Globus pallidus (tissue), 1 donor: ENCODE results near the gene FRS3.
A peak's percentile ranks its signal among the peaks of the same experiment; 100 is the strongest.
"Not testable (repeated sequence)": the region's sequence is repeated elsewhere in the genome, so short reads cannot be mapped to it uniquely, and the experiment has no call there.

Source experiments
- DNase-seq: peaks from one replicate; pipeline ENCODE4 v3.0.0-alpha.2; 2015; ENCODE audit warnings: low spot score

The FRS3 gene, protein sequence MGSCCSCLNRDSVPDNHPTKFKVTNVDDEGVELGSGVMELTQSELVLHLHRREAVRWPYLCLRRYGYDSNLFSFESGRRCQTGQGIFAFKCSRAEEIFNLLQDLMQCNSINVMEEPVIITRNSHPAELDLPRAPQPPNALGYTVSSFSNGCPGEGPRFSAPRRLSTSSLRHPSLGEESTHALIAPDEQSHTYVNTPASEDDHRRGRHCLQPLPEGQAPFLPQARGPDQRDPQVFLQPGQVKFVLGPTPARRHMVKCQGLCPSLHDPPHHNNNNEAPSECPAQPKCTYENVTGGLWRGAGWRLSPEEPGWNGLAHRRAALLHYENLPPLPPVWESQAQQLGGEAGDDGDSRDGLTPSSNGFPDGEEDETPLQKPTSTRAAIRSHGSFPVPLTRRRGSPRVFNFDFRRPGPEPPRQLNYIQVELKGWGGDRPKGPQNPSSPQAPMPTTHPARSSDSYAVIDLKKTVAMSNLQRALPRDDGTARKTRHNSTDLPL

DNA sequence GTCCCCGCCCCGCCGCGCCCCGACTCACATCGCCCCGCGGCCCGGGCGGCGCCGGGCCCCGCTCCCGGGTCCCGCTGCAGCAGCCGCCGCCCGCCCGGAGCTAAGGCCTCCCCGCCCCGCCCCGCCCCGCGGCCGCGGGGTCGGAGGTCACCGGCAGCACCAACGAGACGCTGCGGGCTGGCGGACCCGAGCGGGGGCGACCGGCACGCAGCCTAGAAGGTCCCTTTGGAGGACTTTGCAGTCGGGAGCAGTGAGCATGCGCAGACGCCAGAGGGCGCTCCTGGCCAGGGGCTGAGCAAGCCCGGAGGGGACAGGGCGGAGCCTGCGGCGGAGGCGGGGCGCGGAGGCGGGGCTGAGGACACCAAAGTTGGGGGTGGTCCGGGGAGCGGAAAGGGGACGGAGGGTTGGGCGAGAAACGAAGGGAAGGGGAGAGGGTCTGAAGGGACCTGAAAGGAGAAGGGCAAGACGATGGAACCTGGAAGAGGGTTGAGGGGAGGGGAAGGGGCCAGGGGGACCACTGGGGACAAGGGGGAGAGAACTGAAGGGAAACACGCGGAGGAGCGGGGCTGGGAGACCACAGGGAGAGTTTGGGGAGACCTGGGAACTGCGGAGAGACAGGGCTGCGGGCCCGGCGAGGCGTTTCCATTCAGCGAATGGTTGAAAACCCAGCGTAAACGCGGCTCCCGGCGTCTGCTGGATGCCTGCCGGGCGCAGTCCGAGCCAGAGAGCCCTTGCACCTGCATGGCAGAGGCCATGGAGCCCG is at the start of gene FRS3:
Gene FRS3, minus strand, starts transcription at position 113 of the 763 bp plus-strand sequence. CDS start 2,913 bp downstream, outside the sequence.
- DNase-seq, result peak; percentile 98

DNA sequence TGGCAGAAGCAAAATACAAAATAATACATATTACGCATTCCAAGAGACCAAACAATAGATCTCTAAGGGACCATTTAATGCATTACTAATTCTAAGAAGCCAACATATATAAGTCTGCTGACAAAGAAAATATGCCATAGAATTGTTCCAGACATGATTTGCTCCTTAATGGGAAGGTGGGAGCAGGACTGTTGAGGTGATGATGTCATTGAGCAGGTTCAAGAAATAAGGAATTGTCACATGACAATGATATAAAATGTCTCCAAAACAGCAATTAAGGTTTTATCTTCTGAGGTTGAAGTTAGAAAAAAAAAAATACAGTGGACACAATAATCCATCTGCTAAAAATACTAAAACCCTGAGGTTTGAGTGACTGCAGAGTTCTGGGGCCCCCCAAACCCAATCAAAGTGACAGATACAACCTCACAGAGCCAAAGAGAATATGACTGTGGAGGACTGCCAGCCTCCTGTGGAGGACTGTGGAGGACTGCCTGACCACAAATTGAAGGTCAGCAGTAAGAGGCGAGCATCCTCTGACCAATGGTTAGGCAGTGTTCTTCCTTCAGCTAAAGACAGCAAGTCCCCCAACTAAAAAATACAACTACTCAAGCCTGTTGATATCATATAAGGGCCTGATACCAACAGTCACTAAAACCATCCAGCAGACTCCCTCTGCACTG is 46.8 kb upstream of the FRS3 start:
- no peak for DNase-seq

DNA sequence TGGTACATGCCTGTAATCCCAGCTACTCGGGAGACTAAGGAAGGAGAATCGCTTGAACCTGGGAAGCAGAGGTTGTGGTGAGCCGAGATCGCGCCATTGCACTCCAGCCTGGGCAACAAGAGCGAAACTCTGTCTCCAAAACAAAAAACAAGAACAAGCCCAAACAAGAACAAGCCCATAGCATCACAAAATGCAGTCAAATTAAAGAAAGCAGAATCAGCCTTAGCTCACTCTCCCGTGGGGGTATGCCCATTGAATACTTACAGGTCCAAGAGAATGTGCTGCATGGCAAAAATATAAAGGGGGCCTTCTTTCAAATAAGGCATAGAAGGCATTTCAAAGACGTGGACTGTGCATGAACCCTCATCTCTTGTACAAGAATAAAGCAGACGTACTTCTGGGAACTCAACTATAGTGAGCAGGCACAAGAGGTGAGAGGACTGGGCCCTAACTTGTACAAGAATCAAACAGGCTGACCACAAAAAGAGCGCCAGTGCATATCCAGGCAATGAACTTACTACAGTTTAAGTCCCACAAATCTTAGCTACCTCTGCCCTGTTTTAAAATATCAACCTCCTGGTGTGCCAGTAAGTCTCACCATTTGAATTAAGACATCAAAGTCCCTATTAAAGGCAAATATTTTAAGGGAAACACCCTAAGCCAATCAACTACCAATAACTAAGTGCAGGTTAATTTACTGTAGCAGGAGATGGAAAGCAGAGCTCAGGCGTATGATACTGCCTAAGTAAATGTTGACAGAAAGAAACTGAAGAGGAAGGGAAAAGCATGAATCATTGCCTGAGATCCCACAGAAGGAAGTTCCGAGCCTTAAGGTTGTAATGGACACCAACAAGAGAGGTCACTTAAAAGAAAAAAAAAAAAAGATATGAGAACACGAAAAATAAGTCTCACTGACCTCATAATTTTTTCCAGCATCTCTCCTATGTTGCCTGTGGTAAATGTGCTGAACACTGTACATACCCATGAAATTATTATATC is 45.2 kb upstream of the FRS3 start:
- no peak for DNase-seq

DNA sequence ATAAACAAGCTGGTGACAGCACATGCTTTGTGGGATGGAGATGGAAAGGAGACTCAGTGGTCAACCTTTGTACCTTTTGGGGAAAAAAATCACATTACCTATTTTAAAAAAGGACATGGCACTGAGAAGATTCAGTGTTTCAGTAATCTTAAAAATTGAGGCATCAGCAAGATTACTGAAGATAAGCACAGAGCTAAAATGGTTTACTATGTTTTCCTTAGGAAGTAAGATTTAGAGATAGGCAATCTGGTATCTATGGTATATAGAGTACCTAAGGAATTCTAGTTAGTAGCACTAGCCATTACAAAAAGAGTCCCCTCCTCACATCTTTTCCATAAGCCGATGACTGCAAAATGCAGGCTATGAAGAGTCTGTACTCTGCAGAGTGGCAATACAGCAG is 43.5 kb upstream of the FRS3 start:
- no peak for DNase-seq

DNA sequence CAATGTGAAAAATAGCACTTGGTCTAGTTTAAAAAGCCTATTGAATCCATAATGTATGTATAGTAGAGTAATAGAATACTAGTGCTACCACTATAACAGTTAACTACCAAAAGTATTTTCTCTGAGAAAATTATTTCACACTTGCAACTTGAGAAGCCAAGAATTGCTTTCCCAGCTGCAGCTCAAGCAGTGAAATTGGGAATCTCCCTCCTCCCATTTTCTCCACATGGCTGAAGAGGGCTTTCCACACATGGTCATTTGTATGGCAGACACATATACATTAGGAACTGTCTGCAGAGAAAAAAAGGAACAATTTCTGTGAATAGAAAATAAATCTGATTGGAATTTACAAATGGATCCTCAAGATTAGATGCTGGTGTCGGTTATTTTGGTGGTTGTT is 42.3 kb upstream of the FRS3 start:
- no peak for DNase-seq

DNA sequence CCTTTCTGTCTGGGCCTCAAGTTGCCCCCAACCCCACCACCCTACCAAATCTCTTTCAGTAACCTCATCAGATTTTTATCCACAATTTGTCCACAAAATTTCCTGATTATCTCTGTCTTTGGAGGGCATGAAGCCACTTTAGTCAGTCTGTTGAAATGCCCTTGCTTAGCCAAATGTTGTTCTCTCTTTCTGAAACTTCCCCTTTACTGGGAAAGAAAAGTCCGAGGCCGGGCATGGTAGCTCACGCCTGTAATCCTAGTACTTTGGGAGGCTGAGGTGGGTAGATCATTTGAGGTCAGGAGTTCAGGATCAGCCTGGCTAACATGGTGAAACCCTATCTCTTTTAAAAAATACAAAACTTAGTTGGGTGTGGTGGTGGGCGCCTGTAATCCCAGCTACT is 41.6 kb upstream of the FRS3 start:
- no peak for DNase-seq

DNA sequence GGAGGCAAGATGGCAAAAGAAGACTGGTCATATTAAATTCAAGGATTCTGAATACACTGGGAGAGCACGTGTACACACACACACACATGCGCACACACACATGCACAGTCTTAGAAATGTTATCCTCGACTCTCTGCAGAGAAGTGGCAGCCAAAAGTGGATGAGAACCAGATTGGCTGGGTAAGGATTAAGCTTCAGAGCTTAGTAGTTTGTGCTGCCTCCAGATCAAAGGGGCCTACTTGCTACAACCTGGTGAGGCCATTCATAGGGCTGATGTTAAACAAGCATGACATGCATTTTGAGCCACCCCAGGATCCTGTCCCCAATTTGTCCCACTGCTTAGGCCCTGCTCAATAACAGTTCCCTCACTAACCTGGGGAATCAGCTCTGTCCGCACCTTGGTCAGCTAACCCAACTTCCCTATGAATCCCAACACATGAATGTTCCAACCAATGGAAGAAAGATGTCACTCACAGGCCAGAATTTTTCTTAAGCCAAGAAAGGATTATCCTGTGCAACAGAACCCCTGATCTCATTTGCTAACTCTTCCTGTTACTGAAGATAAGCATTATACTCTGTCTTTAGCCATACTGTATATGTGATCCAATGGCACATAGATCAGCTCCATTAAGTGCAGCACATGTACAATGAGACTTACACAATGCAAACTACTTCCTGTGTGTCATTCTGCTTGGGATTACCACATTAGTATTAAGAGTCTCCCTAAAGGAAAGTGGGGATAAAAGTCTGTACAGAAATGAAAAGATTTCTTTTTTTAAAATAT is 38.8 kb upstream of the FRS3 start:
- no peak for DNase-seq

DNA sequence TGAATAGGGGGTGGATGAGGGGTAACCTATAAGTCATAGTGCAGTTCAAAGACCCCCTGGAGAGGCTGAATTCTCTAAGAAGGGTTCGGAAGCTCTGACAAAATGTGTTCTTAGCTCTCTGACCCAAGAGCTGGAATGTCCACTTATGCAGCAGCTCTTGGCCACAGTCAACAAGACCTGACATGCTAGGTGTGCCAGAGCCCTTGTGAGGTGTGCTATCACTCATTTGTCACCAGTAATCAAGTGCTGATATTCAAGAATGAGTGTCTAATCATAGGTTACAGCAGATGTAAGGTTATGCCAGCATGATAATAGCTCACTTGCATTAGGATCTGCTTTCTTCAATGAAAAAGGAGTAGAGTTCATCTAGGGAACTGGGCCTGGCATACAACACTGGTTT is 35.9 kb upstream of the FRS3 start:
- no peak for DNase-seq

DNA sequence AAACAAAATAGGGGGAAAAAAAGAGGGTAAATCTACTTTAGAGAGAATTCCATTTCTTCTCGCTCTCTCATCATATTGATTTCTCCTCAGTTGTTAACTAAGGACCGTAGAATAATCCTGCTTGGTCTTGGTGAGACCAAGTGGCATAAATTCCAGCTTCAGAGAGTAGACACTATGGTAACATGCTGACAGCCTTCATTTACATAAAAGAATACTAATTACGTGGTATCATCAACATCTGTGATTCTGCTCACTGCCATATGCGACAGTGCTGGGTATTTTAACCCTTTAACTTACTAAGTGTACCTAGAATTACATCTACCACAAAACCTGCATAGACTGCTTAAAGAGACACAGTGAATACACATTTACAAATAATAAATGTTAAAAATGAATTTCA is 34.9 kb upstream of the FRS3 start:
- DNase-seq, result no peak

DNA sequence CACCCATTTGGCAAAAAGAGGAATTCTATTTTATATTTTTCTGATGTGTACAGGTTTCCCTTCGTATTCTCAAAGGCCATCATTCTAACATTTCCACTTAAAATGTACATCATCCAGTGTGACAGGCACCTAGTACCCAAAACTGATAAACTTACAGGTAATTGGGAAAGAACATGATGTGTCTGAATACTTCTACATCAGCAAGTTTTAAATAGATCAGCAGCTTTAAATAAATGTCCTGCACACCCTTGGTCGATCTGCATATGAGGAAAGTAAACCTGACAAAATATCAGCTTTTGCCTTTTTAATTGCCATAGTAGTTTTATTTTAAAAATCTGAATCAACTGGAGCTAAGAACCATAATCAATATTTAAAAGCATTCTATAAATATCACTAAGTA is 34.3 kb upstream of the FRS3 start:
- no peak for DNase-seq

DNA sequence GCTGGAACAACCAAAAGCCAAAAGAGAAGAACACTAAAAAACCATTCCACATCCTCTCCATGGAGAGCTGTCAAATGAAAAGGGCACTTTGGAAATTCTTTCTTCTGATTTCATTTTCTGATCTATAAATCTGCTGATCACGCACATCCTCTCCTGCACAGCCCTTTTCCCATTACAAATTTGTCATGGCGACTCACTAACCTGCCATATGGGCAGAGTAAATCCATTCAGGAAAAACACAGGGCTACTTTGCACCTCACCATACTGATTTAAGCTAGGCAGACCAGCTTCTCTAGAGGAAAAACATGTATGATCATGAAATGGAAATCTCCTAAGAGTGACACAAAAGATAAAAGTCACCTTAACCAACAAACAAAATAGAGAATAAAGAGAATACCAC is 33.8 kb upstream of the FRS3 start:
- DNase-seq, result no peak

DNA sequence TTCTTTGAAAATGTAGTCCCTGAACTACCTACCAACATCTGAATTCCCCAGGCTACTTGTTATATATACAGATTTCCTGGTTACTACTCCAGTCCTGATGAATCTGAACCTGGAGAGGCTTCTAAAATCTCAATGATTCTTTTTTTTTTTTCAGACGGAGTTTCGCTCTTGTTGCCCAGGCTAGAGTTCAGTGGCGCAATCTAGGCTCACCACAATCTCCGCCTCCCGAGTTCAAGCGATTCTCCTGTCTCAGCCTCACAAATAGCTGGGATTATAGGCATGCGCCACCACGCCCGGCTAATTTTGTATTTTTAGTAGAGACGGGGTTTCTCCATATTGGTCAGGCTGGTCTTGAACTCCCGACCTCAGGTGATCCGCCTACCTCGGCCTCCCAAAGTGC is 32.2 kb upstream of the FRS3 start:
- DNase-seq, result not testable (repeated sequence)

DNA sequence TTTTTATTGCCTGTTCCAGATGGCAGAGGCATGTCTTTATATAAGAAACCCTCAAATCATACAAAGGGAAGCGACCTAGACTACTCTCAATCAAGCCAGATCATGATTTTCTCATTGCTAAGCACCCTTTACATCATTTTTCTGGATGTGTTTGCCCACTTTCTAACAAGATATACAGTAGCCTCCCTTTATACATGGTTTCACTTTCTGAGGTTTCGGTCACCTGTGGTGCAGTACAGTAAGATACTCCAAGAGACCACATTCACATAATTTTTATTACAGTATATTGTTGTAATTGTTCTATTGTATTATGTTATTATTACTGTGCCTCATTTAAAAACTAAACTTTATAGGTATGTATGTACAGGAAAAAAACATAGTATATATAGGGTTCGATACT is 31.4 kb upstream of the FRS3 start:
- DNase-seq, result no peak

DNA sequence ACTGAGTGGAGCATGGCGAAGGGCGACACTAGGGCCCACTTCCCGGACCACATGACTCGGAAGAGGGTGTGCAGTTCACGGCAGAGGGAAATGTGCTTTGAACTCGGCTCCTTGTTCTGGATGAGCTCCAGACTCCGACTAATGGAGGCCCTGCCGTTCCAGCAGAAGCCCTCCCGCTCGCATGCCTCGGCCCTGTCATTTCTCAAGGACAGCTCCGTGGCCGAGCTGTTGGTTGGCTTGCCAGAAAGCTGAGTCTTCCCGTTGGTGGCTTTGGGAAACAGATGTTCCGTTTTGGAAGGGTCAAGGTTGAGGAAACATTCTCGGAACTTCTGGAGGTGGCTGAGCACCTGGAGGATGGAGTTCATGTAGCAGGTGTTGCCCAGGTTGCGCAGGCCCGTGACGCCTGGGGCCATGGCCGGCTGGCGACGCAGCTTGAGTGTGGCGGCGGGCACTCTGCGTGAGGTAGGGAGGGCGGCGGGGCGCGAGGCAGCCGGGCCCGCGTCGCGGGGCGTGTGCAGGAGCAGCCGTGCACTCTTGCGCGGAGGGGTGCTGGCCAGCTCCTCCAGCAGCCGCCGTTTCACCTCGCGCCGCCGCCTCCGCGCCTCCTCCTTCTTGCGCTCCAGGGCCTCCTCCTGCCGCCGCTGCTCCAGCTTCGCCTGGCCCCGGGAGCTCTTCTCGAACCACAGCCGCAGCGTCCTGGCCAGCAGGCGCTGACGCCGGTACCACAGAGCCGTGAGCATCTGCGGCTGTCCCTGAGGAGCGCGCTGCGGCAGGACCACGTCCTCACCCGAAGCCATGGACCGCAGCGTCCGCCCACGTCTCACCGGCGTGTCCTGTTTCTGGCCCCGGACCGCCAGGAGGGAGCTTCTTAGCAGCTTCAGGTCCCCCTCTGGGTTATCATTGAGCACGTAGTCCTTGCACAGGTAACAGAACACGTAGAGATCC is 26.4 kb upstream of the FRS3 start:
- DNase-seq, result no peak

DNA sequence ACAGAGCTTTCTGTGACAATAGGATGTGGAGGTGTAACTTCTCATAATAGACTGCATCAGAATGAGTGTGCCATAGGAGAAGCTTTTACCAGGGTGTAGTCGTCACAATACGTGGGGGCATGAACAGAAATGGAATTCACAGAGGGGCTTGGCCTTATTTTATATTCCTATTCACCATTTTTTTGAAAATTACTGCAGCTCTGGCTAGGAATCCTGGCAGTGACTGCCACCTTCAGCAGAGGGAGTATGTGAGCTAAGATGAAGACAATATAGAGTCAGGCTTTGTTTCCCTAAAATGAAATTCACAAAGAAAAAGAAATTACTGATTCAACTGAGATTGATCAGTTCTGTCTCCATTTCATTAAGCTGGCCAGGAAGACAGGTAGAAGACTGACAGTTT is 21.7 kb upstream of the FRS3 start:
- no peak for DNase-seq

DNA sequence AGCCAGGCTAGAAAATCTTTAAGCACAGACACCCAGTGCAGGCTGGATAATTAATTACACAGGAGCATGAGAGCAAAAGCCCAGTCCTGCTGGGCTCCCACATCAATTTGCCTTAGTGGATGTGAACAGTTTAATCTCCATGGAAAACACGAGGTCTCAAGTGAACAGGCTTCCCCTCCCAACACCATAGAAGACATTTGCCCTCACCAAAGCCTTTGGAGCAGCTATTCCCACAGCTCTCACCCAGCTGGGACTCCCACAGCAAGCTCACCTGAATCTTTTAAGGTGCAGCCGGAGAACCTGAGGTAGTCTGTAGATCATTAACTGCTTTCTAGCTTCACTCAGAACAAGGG is 19.8 kb upstream of the FRS3 start:
- no peak for DNase-seq

DNA sequence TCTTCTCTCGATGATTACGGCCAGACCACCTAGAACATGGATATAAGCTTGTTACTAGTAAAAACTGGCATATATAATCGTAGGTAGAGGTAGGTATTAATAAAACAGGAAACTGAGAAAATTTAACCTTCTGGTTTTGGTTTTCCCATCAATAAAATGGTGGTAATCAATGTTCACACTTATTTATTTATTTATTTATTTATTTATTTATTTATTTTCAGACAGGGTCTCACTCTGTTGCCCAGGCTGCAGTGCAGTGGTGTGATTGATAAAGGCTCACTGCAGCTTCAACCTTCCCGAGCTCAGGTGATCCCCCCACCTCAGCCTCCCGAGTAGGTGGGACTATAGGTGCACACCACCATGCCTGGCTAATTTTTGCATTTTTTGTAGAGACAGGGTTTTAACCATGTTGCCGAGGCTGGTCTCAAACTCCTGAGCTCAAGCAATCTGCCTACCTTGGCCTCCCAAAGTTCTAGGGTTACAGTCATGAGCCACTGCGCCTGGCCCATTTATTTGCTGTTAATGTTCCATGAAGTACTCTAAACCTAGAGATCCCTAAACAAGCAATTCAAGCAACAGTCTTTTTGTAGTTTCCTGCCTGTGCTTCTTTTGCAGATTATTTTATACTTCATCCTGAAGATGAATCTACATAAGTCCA is 19.3 kb upstream of the FRS3 start:
- no peak for DNase-seq

DNA sequence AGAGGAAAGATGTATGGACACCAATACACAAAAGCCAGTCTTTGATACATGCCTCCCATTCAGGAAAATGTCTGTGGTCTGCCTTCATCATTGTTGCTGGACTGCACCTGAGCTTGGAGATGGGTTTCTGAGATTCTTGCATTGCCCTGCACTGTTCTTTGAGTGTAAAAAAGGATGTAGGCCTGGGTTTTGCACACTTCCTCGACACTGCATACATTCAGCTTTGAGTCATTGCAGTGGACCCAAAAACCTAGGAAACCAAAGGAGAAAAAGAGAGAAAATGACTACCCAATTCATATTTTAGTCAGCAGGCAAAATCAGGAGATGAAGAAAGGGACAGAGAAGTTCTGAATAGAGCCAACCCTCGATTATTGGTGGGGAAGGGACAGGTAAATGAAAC is 16.8 kb upstream of the FRS3 start:
- DNase-seq, result no peak

DNA sequence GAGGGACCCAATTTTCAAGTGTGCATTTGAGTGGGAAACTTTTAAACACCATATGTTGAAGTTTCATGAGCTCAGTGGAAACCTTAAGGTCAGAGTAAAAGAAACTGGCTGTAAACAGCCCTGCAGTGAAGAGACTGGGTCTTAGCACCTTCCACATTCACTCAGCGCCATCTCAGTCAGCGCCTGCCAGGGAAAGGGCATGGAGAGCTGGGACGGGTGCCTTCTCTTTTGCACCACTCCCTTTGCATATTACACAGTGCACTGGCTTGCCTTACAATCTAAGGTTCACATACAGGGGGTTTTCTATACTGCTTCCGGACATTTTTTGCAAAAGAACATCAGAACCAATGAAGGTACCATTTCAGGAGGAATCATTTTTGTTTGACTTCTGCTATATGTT is 12.3 kb upstream of the FRS3 start:
- no peak for DNase-seq
